Caco-2 (cell line): ENCODE measurements around the gene FES. TPM values are rescaled to one million over a fixed set of nuclear protein-coding genes. Genes with fewer than 3 reads are reported as not detected.
"Not testable (repeated sequence)": the region's sequence is repeated elsewhere in the genome, so short reads cannot be mapped to it uniquely, and the experiment has no call there.

Experiments used
- BruUV-seq: library from RNA; stranded (reverse); fragments of 400-500 nt; replicated peaks from 2 replicates; lab custom pipeline; 2021; lab: Mats Ljungman, UMichigan
- CTCF ChIA-PET: fragments of 300-600 bp; sonication (Branson Sonifier 250); formaldehyde crosslinking; loops from one replicate; lab custom pipeline; 2022; ENCODE audit warnings: antibody characterized with exemption; lab: Charles Lee
- POLR2A ChIA-PET: fragments of 300-600 bp; sonication (Branson Sonifier 250); formaldehyde crosslinking; loops from one replicate; lab custom pipeline; 2022; ENCODE audit warnings: antibody characterized with exemption; lab: Charles Lee
- DNase-seq, 2 experiments: peaks; one replicate each; pipeline versions ENCODE4 v3.0.0 to v3.0.0-alpha.2; 2020 to 2022
- H3K27me3 ChIP-seq: replicated peaks from 2 replicates; pipeline ENCODE4 v1.6.0; 2011; ENCODE audit warnings: low read length; ENCODE audit not compliant: control insufficient read depth, insufficient read depth
- H3K36me3 ChIP-seq: 2 replicates; pipeline ENCODE4 v1.5.1; 2011; ENCODE audit warnings: low read length; ENCODE audit not compliant: control insufficient read depth, insufficient read depth
- H3K4me1 ChIP-seq: fragments of 250-450 bp; sonication (Bioruptor Pico); 2 replicates; pipeline ENCODE4 v1.5.1; 2020; ENCODE audit warnings: mild to moderate bottlenecking
- H3K4me3 ChIP-seq: 2 replicates; pipeline ENCODE4 v1.5.1; 2011; ENCODE audit warnings: low read depth, mild to moderate bottlenecking, control low read depth, low read length
- H3K9me3 ChIP-seq: fragments of 250-450 bp; sonication (Bioruptor Pico); 2 replicates; pipeline ENCODE4 v1.5.1; 2020; ENCODE audit warnings: mild to moderate bottlenecking, moderate library complexity
- H3K27ac Mint-ChIP-seq: one replicate; pipeline ENCODE4 v1.8.0; 2022; ENCODE audit warnings: mixed read lengths; ENCODE audit not compliant: unreplicated experiment
- H3K27me3 Mint-ChIP-seq: one replicate; pipeline ENCODE4 v1.8.0; 2022; ENCODE audit warnings: mixed read lengths; ENCODE audit not compliant: insufficient read depth, unreplicated experiment
- H3K36me3 Mint-ChIP-seq: one replicate; pipeline ENCODE4 v1.8.0; 2022; ENCODE audit warnings: mild to moderate bottlenecking, mixed read lengths; ENCODE audit not compliant: insufficient read depth, unreplicated experiment
- H3K4me1 Mint-ChIP-seq: one replicate; pipeline ENCODE4 v1.8.0; 2022; ENCODE audit warnings: low read depth, mixed read lengths; ENCODE audit not compliant: unreplicated experiment
- H3K4me3 Mint-ChIP-seq: one replicate; pipeline ENCODE4 v1.8.0; 2022; ENCODE audit warnings: mild to moderate bottlenecking, moderate library complexity, mixed read lengths; ENCODE audit not compliant: unreplicated experiment
- H3K9me3 Mint-ChIP-seq: one replicate; pipeline ENCODE4 v1.8.0; 2022; ENCODE audit warnings: mixed read lengths; ENCODE audit not compliant: unreplicated experiment
- CTCF ChIP-seq, 2 experiments: fragments of 200-600 bp in 1 of 2; IDR thresholded peaks; 1 replicate in 1 of 2; 2 replicates in 1 of 2; pipeline versions ENCODE4 v1.5.1 to v1.8.0; 2011 to 2022; ENCODE audit warnings: antibody characterized with exemption in 1 of 2, control low read depth in 1 of 2, inconsistent platforms in 1 of 2, low read depth in 1 of 2, low read length in 1 of 2, mild to moderate bottlenecking in 1 of 2, moderate library complexity in 1 of 2; ENCODE audit not compliant: insufficient read depth in 1 of 2, severe bottlenecking in 1 of 2, unreplicated experiment in 1 of 2
- intact Hi-C: fragments of 100-400 bp; cut with micrococcal nuclease; formaldehyde crosslinking; loops from one replicate; pipeline ENCODE4 v1.10.0; 2022; ENCODE audit not compliant: unreplicated experiment
- total RNA-seq: library from RNA; stranded (reverse); gene quantifications from 2 replicates; pipeline ENCODE4 v1.2.3, GENCODE V29; 2022

FES gene
- total RNA-seq, 1 experiment from 2014 or later, result 1.7 TPM

GRCh38 chr15:90907051-90907660 is 22.9 kb downstream of the FES start:
- H3K4me3 Mint-ChIP-seq, result no peak overlapping the region
- Histone ChIP-seq H3K4me1 (0 out of 2 replicates have a peak, but pooled peaks cover 4% of the 10 kb centered on the region), H3K9me3 (no peaks in the 10 kb centered on the region), H3K36me3 (no peaks in the 10 kb centered on the region; the same call in 1 of the 2 replicates), H3K27me3 (no peaks in the 10 kb centered on the region), H3K4me3 (no peak overlapping the region)
- no peaks in the 10 kb centered on the region for H3K4me1 Mint-ChIP-seq
- H3K27me3 Mint-ChIP-seq, result no peaks in the 10 kb centered on the region
- H3K27ac Mint-ChIP-seq, result no peak overlapping the region
- TF ChIP-seq CTCF (IDR thresholded peaks at IDR 0.05; ENCODE audit: insufficient read depth in 1 of 2, low read depth in 1 of 2, low read length in 1 of 2, severe bottlenecking in 1 of 2, unreplicated experiment in 1 of 2), result no peak
- H3K9me3 Mint-ChIP-seq, result no peaks in the 10 kb centered on the region
- intact Hi-C loops, result no loop called here
- no peak for DNase-seq
- ChIA-PET POLR2A (no interaction called here), CTCF (no interaction called here)
- BruUV-seq, result no TSS peak
- peaks cover 11% of the 10 kb centered on the region for H3K36me3 Mint-ChIP-seq

GRCh38 chr15:90907838-90908507 is 23.7 kb downstream of the FES start:
- no TSS peak for BruUV-seq
- H3K27me3 ChIP-seq, result no peaks in the 10 kb centered on the region
- H3K4me1 ChIP-seq, result 0 out of 2 replicates have a peak, but pooled peaks cover 4% of the 10 kb centered on the region
- POLR2A ChIA-PET, result no interaction called here
- Mint-ChIP-seq H3K27me3 (no peaks in the 10 kb centered on the region), H3K4me1 (no peaks in the 10 kb centered on the region), H3K36me3 (peaks cover 11% of the 10 kb centered on the region), H3K27ac (no peak overlapping the region), H3K4me3 (no peak overlapping the region), H3K9me3 (no peaks in the 10 kb centered on the region)
- no peak for TF ChIP-seq CTCF (IDR thresholded peaks at IDR 0.05; ENCODE audit: insufficient read depth in 1 of 2, low read depth in 1 of 2, low read length in 1 of 2, severe bottlenecking in 1 of 2, unreplicated experiment in 1 of 2)
- CTCF ChIA-PET, result no interaction called here
- no peak for DNase-seq
- H3K4me3 ChIP-seq, result no peak overlapping the region
- intact Hi-C loops, result no loop called here
- H3K36me3 ChIP-seq, result no peaks in the 10 kb centered on the region; the same call in 1 of the 2 replicates
- H3K9me3 ChIP-seq, result no peaks in the 10 kb centered on the region

- H3K36me3 ChIP-seq, POLR2A ChIA-PET, H3K27me3 Mint-ChIP-seq, intact Hi-C loops, H3K4me1 ChIP-seq, H3K27me3 ChIP-seq, BruUV-seq, H3K4me3 ChIP-seq, DNase-seq, H3K27ac Mint-ChIP-seq, H3K9me3 ChIP-seq, H3K9me3 Mint-ChIP-seq, H3K4me1 Mint-ChIP-seq, H3K4me3 Mint-ChIP-seq: not testable (repeated sequence)
- peaks cover 18% of the 10 kb centered on the region for H3K36me3 Mint-ChIP-seq
- CTCF ChIA-PET, result interaction anchor here (1.1 kb wide), 1 partner anchor 9 kb away, joined by 3 read pairs; no protein-coding TSS in a partner anchor
Observed at GRCh38 chr15:90909449-90909848, 25.1 kb downstream of the FES start.
